DOHH2 (cell line): Measurements from ENCODE around the gene ARHGAP24.
A peak's percentile ranks its signal among the peaks of the same experiment; 100 is the strongest.
"Not testable (repeated sequence)": the region's sequence is repeated elsewhere in the genome, so short reads cannot be mapped to it uniquely, and the experiment has no call there.

ENCODE experiments used
- H3F3A ChIP-seq: fragments of 200-600 bp; sonication (generic), shearing (Covaris generic); 2 replicates; pipeline ENCODE4 v1.6.0; 2016; ENCODE audit warnings: antibody characterized with exemption, mild to moderate bottlenecking; ENCODE audit not compliant: control insufficient read depth, insufficient read depth
- H3K27ac ChIP-seq: fragments of 200-600 bp; sonication (generic); 2 replicates; pipeline ENCODE4 v1.5.1; 2014; ENCODE audit warnings: low read depth, mild to moderate bottlenecking, low read length, moderate library complexity
- H3K27me3 ChIP-seq: fragments of 200-600 bp; sonication (generic); 2 replicates; pipeline ENCODE4 v1.6.1; 2014; ENCODE audit warnings: mild to moderate bottlenecking, low read length, mixed read lengths; ENCODE audit not compliant: control insufficient read depth
- H3K36me3 ChIP-seq: fragments of 200-600 bp; sonication (generic); 2 replicates; pipeline ENCODE4 v1.6.1; 2014; ENCODE audit warnings: mild to moderate bottlenecking, low read length, moderate library complexity, mixed read lengths; ENCODE audit not compliant: control insufficient read depth
- H3K4me1 ChIP-seq: fragments of 200-600 bp; sonication (generic); 2 replicates; pipeline ENCODE4 v1.6.1; 2014; ENCODE audit warnings: mild to moderate bottlenecking, low read length, mixed read lengths; ENCODE audit not compliant: control insufficient read depth
- H3K4me2 ChIP-seq: fragments of 200-600 bp; sonication (generic); 2 replicates; pipeline ENCODE4 v1.6.0; 2014; ENCODE audit warnings: mild to moderate bottlenecking, low read length, moderate library complexity
- H3K4me3 ChIP-seq: fragments of 200-600 bp; sonication (generic); 2 replicates; pipeline ENCODE4 v1.5.1; 2014; ENCODE audit warnings: mild to moderate bottlenecking, low read length, mixed read lengths
- H3K79me2 ChIP-seq: fragments of 200-600 bp; sonication (generic); 2 replicates; pipeline ENCODE4 v1.6.1; 2014; ENCODE audit warnings: mild to moderate bottlenecking, low read length, mixed read lengths; ENCODE audit not compliant: control insufficient read depth
- H3K9me2 ChIP-seq: fragments of 200-600 bp; sonication (generic); replicated peaks from 2 replicates; pipeline ENCODE4 v1.6.1; 2014; ENCODE audit warnings: mild to moderate bottlenecking, low read length, mixed read lengths; ENCODE audit not compliant: control insufficient read depth
- H3K9me3 ChIP-seq: fragments of 200-600 bp; sonication (generic); 2 replicates; pipeline ENCODE4 v1.6.1; 2014; ENCODE audit warnings: antibody characterized with exemption, low read length, mixed read lengths; ENCODE audit not compliant: control insufficient read depth, insufficient read depth
- H4K20me1 ChIP-seq: fragments of 200-600 bp; sonication (generic); 2 replicates; pipeline ENCODE4 v1.6.0; 2014; ENCODE audit warnings: low read depth, mild to moderate bottlenecking, antibody characterized with exemption, low read length, moderate library complexity; ENCODE audit not compliant: control insufficient read depth, insufficient read depth
- EZH2phosphoT487 ChIP-seq: fragments of 200-600 bp; sonication (generic); IDR thresholded peaks from 2 replicates; pipeline ENCODE4 v1.6.1; 2017; ENCODE audit warnings: borderline replicate concordance, mild to moderate bottlenecking, antibody characterized with exemption, low read length, moderate library complexity, mixed read lengths
- TF ChIP-seq, protein P1 (sequence below): fragments of 200-600 bp; sonication (generic); IDR thresholded peaks from one replicate; pipeline ENCODE4 v1.5.1; 2014; ENCODE audit warnings: antibody characterized with exemption, mild to moderate bottlenecking, low read depth, low read length; ENCODE audit not compliant: poor library complexity, severe bottlenecking

ARHGAP24 gene

DNA sequence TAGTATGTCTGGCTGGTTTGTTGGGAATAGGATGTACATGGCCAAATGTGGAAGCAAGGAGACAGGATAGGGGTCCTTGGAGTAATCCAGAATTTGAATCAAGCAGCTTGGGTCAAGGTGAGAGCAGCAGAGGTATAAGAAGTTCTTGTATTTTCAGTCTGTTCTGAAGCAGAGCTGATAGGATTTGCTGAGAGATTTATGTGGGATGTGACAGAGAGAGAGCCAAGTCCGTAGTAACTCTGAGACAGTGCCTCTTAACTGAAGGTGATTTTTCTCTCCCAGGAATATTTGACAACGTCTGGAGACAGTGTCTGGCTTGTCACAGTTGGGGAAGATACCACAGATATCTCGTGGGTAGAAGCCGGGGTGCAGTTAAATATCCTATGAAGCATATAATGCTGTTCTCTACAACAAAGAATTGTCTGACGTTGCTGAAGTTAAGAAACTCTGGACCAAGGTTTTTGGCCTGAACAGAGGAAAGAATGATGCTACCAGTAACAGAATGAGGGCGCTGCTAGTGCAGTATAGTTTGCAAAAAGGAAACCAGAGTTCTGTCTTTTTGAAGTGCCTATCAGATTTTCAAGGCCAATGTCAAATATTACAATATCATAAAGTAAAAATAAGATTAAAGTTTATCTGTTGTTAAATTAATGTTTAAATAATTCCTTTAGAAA is 184.0 kb downstream of the ARHGAP24 start:
- H3K27ac ChIP-seq, result no peak overlapping the region

DNA sequence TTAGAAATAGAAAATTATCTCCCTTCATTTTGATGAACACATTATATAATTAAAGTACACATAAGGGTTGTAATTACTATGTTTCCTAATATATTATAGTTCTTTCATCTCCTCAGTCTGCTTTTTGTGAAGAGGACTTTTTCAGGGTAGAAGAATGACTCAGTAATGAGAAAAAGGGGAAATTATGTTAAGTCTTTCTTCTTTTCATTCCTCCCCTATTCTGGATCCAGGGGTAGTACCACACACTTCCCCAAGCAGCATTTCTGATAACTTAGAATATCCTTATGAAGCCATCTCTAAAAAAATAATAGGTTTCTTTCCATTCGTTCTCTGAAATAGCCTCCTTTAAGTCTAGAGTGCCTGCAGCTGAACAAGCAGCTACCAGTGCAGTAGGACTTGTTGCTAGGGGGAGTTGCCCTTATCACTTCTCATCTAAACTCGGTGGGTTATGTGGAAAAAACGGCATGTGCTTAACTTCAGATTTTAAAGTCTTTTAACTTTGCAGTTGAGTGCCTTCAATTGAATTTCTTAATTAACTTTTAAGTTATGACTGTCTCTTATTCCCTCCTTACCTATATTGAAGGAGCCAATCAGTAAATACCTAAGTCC is 184.8 kb downstream of the ARHGAP24 start:
- peaks cover 33% of the 10 kb centered on the region for H3K4me1 ChIP-seq
- peak overlapping the region; percentile 54 for H3K4me3 ChIP-seq
- peak overlapping the region; percentile 55 for H3K27ac ChIP-seq
- no peaks in the 10 kb centered on the region for H4K20me1 ChIP-seq
- no peaks in the 10 kb centered on the region for H3K36me3 ChIP-seq
- H3K4me2 ChIP-seq, result peak overlapping the region; percentile 62
- peaks cover 15% of the 10 kb centered on the region for H3F3A ChIP-seq
- no peaks in the 10 kb centered on the region for H3K9me3 ChIP-seq
- TF ChIP-seq EZH2phosphoT487, result no peak
- TF ChIP-seq, protein P1, sequence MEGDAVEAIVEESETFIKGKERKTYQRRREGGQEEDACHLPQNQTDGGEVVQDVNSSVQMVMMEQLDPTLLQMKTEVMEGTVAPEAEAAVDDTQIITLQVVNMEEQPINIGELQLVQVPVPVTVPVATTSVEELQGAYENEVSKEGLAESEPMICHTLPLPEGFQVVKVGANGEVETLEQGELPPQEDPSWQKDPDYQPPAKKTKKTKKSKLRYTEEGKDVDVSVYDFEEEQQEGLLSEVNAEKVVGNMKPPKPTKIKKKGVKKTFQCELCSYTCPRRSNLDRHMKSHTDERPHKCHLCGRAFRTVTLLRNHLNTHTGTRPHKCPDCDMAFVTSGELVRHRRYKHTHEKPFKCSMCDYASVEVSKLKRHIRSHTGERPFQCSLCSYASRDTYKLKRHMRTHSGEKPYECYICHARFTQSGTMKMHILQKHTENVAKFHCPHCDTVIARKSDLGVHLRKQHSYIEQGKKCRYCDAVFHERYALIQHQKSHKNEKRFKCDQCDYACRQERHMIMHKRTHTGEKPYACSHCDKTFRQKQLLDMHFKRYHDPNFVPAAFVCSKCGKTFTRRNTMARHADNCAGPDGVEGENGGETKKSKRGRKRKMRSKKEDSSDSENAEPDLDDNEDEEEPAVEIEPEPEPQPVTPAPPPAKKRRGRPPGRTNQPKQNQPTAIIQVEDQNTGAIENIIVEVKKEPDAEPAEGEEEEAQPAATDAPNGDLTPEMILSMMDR, result no peak
- no peaks in the 10 kb centered on the region for H3K9me2 ChIP-seq
- no peaks in the 10 kb centered on the region for H3K27me3 ChIP-seq
- no peaks in the 10 kb centered on the region for H3K79me2 ChIP-seq

More for the DNA sequence above, 184.0 kb downstream of the ARHGAP24 start:
- Histone ChIP-seq H3K4me1 (peaks cover 33% of the 10 kb centered on the region), H4K20me1 (no peaks in the 10 kb centered on the region), H3K9me2 (no peaks in the 10 kb centered on the region), H3K27me3 (no peaks in the 10 kb centered on the region), H3K9me3 (no peaks in the 10 kb centered on the region), H3K4me3 (0 out of 2 replicates have a peak overlapping the region, but pooled peaks have one; percentile 1), H3K36me3 (no peaks in the 10 kb centered on the region), H3F3A (peaks cover 15% of the 10 kb centered on the region), H3K4me2 (peak overlapping the region; percentile 34; the same call in 1 of the 2 replicates), H3K79me2 (no peaks in the 10 kb centered on the region)
- TF ChIP-seq, protein P1, result peak; percentile 59
- no peak for TF ChIP-seq EZH2phosphoT487

DNA sequence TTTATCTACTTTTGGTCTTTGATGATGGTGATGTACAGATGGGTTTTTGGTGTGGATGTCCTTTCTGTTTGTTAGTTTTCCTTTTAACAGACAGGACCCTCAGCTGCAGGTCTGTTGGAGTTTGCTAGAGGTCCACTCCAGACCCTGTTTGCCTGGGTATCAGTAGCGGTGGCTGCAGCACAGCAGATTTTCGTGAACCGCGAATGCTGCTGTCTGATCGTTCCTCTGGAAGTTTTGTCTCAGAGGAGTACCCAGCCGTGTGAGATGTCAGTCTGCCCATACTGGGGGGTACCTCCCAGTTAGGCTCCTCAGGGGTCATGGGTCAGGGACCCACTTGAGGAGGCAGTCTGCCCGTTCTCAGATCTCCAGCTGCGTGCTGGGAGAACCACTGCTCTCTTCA is 191.7 kb downstream of the ARHGAP24 start:
- H3K4me2 ChIP-seq, H3K36me3 ChIP-seq, H4K20me1 ChIP-seq, H3K27ac ChIP-seq, H3K79me2 ChIP-seq, H3F3A ChIP-seq, H3K9me3 ChIP-seq, H3K9me2 ChIP-seq, H3K27me3 ChIP-seq, H3K4me3 ChIP-seq: not testable (repeated sequence)
- H3K4me1 ChIP-seq, result peaks cover 27% of the 10 kb centered on the region

DNA sequence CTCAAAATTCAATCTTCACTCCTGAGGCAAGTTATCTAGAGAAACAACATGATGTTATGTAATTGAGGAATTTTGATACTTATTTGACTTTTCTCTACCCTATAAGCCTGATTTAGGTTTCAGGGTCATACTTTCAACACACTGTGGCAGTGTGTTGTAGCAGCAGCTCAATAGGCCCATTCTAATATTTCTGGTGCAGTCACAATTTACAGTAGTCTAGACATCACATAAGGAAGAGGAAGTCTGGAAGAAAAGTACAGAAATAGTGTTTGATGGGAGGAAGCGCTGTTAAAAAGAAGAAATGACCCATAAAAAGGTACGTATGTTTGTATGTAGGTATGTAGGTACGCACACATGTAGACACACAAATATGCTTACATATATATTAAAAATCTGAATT is 194.3 kb downstream of the ARHGAP24 start:
- Histone ChIP-seq H3K4me3 (no peak overlapping the region), H3K4me1 (peaks cover 52% of the 10 kb centered on the region), H3F3A (no peaks in the 10 kb centered on the region), H3K9me2 (no peaks in the 10 kb centered on the region), H3K79me2 (no peaks in the 10 kb centered on the region), H3K9me3 (no peaks in the 10 kb centered on the region), H3K4me2 (no peak overlapping the region), H3K27ac (no peak overlapping the region), H4K20me1 (no peaks in the 10 kb centered on the region), H3K27me3 (no peaks in the 10 kb centered on the region), H3K36me3 (no peaks in the 10 kb centered on the region)
- TF ChIP-seq, protein P1, result no peak
- no peak for TF ChIP-seq EZH2phosphoT487
